ENCODE measurements around the gene SH3GLB1.
"Not testable (repeated sequence)": the region's sequence is repeated elsewhere in the genome, so short reads cannot be mapped to it uniquely, and the experiment has no call there.

SH3GLB1 gene
- long read RNA-seq, donor 1, full-length matches to known transcripts, result 21 of 21 reads
- long read RNA-seq, donor 1, partial matches to known transcripts, result 0 of 21 reads
- long read RNA-seq, donor 1, other reads (novel, unspliced or antisense), result 0 of 21 reads
- long read RNA-seq, donor 2, full-length matches to known transcripts, result 12 of 12 reads
- long read RNA-seq, donor 2, partial matches to known transcripts, result 0 of 12 reads
- long read RNA-seq, donor 2, other reads (novel, unspliced or antisense), result 0 of 12 reads
- long read RNA-seq, donor 3, full-length matches to known transcripts, result 10 of 10 reads
- long read RNA-seq, donor 3, partial matches to known transcripts, result 0 of 10 reads
- long read RNA-seq, donor 3, other reads (novel, unspliced or antisense), result 0 of 10 reads
- long read RNA-seq, donor 4, full-length matches to known transcripts, result 13 of 22 reads
- long read RNA-seq, donor 4, partial matches to known transcripts, result 9 of 22 reads
- long read RNA-seq, donor 4, other reads (novel, unspliced or antisense), result 0 of 22 reads
- long read RNA-seq, donor 5, full-length matches to known transcripts, result 17 of 31 reads
- long read RNA-seq, donor 5, partial matches to known transcripts, result 14 of 31 reads
- long read RNA-seq, donor 5, other reads (novel, unspliced or antisense), result 0 of 31 reads
- long read RNA-seq, donor 6, full-length matches to known transcripts, result 12 of 12 reads
- long read RNA-seq, donor 6, partial matches to known transcripts, result 0 of 12 reads
- long read RNA-seq, donor 6, other reads (novel, unspliced or antisense), result 0 of 12 reads
- long read RNA-seq, donor 7, full-length matches to known transcripts, result 23 of 37 reads
- long read RNA-seq, donor 7, partial matches to known transcripts, result 14 of 37 reads
- long read RNA-seq, donor 7, other reads (novel, unspliced or antisense), result 0 of 37 reads
- long read RNA-seq, donor 8, full-length matches to known transcripts, result 14 of 14 reads
- long read RNA-seq, donor 8, partial matches to known transcripts, result 0 of 14 reads
- long read RNA-seq, donor 8, other reads (novel, unspliced or antisense), result 0 of 14 reads

DNA sequence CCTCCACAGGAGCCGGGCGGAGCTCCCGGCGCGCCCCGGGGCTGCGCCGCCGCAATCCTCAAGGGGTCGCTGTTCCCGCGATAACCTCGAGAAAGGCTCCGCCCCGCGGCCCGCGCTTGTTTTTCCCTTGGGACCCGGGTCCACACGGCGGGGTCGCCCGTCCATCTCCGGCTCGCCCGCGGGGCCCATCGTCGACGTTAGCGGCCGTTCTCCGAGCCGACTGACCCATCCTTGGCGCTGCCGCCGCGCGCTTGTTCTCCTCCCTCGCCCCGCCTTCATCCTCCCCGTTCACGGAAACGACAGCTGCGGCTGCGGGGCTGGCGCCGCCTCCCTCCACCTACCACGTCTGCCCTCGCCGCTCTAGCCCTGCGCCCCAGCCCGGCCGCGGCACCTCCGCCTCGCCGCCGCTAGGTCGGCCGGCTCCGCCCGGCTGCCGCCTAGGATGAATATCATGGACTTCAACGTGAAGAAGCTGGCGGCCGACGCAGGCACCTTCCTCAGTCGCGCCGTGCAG is at the start of gene SH3GLB1:
Gene SH3GLB1 (plus strand): TSS at position 119 of the 514 bp plus-strand sequence. CDS start 324 bp downstream, at position 443.
- peak; percentile 99 for DNase-seq

DNA sequence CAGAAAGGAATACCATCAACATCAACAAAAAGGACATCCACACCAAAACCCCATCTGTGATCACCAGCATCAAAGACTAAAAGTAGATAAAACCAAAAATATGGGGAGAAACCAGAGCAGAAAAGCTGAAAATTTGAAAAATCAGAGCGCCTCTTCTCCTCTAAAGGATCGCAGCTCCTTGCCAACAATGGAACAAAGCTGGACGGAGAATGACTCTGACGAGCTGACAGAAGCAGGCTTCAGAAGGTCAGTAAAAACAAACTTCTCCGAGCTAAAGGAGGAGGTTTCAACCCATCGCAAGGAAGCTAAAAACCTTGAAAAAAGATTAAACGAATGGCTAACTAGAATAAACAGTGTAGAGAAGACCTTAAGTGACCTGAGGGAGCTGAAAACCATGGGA is 46.0 kb upstream of the SH3GLB1 start:
- not testable (repeated sequence) for DNase-seq

DNA sequence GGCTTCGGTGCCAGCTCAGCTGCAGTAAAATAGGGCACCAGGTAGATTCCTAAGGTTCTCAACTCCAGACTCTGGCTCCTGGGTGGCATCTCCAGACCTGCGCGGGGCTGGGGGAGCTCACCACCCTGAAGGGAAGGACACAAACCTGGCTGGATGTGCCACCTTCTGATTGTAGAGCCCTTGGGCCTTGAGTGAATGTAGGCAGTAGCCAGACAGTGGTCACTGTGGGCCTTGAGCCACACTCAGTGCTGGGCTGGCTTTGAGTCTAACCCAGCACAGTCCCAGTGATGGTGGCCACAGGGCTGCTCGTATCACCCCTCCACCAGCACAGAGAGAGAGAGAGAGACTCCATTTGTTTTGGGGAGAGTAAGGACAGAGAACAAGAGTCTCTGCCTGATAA is 38.0 kb upstream of the SH3GLB1 start:
- DNase-seq, result no peak

DNA sequence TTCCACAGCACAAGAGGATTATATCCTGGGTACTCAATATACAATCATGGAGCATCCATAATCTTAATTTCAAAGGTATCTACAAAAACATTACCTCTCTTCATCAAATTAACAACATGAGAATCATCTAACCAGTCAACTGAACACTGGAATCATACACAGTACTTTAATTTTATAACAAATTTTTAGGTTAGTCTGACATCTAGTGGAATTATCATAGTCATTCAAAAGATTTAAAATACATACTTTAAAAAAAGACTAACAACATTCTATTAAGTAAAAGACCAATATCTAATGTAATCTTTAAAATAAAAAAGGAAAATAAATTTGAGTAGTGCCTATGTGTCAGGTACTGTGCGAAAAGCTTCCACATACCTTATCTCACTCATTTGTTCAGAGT is 16.8 kb upstream of the SH3GLB1 start:
- DNase-seq, result no peak

DNA sequence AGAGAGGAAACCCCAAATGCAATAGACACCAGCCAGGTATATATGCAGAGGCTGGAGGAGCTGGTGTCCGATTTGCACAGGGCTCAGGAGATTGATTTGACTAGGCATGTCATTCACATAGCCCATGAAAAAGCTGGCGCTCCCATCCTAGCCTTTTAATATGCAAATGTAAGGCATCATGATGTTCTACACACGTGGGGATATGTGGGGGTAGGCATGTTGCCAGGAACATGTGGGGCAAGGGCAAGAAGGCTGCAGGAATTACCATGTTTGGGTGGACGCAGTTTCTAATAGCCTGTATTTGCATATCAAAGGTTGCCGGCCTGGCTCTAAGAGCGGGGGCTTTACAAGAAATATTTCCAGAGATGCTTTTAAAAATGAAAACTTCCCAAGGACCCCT is 11.7 kb upstream of the SH3GLB1 start:
- no peak for DNase-seq

DNA sequence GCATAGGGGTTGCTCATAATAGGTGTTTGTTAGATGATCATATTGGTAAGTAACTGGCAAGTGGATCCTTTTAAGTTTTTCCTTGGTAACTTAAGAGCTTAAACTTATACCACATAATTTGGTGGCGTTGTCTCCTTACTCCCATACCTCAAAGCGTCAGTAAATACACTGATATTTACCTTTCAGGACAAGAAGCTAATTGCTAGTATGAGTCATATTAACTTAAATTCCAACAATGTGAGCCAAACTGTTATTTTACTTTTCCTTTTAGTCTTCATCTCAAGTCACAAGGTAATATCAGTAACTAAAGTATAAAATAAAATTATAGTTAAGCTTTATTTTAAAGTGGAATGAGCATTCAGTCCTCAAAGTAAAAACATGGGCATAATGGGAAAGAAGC is 9.0 kb upstream of the SH3GLB1 start:
- DNase-seq, result no peak

DNA sequence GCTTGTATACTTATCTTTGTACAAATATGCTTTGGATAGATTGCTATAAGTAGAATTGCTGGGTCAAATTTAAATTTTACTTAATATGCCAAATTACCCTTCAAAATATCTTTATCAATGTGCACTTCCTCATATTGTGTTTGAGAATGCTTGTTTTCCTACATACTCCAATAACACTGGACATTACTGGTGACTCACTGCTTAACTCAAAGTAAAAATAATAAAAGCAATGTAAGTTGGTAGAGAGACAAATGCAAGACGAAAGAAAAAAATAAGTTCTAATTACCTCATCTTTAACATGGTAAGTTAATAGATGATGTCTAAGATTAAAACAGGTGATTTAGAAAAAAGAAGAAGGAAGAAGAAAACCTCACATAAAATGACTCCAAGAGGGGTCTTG is 7.9 kb upstream of the SH3GLB1 start:
- DNase-seq, result no peak

DNA sequence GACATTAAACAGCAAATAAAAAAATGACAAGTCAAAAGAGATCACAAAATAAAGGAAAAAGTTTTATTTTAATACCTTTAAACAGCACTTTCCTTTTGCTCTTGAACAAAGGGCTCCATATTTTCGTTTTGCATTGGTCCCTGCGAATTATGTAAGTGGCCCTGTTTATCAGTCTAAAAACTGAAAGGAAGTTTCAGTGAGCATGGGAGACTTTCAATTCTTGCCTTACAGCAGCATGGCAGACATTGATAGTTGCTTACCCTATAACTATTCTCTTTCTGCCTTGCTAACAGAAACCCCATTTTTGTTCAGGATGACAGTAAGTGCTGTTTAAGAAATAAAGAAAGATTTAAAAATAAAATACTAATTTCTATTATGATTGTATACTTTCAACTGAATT is 5.2 kb upstream of the SH3GLB1 start:
- DNase-seq, result no peak

DNA sequence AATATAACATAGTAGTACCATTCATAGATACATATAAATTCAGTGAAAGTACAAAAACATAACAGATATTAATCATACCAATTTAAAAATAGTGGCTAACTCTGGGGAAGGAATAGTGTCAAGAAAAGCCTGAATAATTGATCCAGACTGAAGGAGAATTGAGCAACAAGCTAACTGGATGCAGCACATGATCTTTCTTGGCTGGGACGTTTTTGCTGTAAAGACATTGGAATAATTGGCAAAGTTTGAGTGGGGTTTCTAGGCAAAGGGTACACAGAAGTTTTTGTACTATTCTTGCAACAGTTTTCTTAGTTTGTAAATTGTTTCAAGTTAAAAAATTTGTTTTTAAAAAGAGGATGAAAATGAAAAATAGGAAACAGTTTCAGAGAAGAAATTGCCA is 2.6 kb upstream of the SH3GLB1 start:
- no peak for DNase-seq

DNA sequence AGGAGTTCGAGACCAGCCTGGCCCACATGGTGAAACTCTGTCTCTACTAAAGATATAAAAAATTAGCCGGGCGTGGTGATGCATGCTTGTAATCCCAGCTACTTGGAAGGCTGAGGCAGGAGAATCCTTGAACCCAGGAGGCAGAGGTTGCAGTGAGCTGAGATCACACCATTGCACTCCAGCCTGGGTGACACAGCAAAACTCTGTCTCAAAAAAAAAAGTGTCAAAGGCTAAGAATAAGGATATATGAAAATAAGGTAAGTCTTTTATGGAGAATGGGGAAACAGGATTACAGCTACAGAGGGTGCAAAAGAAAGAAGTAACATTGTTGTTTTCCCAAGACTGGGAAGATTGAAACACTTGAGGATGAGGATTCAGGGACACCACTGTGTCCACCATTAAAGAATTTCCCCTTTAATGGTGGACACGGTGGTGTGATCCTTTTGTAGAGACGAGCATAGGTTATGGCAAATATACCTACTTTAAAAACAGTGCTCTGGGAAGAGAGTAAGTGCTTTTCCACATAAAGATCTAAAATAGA is 1.4 kb upstream of the SH3GLB1 start:
- DNase-seq, result not testable (repeated sequence)

DNA sequence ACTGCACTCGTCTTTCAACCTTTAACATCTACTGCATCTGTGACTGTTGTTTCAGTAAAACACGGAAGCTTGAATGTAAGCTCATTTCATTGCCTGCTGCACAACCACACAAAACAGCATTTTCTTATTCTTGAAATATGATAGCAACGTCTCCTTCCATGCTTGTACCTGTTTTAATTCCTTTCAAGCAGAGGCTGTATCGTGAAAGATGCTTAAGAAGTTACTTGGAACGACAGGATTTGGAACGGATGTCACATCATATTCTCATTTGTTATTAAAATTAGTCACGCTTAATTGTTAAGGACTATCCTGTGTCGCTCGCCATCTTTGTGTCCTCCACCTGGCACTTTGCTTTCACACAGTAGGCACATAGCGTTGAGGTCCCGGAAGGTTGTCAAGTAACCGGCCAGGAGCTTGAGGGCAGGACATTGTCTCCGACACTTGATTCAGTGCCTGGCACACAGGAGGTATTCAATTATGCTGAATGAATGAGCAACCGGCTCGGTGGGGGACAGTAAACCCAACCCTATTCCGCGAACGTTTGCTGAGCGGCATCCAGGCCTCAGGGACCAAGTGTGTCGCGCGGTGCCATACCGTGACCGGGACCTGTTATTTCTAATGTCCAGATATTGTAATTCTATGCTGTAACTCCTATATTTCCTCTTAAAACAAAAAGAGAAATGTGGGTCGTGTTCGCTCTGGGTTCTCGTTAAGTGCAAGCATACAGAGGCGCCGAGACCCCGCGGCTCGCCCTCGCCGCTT is 499 bp upstream of the SH3GLB1 start:
- DNase-seq, result no peak

DNA sequence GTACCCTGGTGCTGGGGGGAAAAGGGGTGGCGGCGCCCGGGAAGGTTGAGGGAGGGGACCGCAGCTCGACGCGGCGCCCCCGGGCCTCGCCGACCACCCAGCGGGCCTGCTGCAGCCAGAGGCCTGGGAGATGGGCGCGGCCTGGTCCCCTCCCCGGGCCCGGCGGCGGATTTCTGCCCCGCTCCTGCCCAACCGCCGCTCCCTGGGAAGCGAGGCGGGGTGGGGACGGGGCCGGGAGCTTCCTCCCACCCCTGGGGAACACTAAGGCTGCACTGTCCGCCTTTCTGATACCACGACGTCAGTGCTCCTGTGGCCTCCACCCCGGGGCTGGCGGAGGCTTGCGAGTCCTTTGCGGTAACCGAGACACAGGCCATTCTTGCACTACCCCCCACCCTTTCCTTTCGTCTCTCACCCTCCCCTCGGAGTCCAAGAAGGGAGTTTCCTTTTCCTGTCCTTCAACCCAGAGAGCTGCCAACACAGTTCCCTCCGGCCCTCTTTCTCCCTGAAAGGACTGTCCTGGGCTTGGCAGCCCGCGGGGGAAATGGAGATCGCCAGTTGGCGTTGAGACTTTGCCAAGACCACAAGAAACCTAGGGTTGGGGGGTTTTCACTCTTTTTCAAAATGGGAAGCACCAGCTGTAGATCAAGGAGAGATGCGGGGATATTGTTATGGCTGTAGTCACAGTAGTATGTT is 742 bp downstream of the SH3GLB1 start:
- DNase-seq, result peak; percentile 97

DNA sequence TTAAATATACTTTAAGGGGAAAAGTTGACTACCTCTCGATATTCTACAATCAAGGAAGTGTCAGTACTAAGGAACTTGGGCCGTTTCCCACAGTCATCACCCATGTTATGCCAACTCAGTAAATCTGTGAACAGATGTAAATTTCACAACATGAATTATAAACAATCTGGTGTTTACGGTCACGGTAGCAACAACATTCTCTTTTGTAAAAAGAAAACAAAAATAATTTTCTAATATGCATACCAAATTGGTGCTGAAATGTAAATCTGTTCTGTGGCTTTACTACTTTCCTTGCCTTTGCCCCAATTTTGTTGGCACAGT is 1.2 kb downstream of the SH3GLB1 start:
- DNase-seq, result peak; percentile 4

DNA sequence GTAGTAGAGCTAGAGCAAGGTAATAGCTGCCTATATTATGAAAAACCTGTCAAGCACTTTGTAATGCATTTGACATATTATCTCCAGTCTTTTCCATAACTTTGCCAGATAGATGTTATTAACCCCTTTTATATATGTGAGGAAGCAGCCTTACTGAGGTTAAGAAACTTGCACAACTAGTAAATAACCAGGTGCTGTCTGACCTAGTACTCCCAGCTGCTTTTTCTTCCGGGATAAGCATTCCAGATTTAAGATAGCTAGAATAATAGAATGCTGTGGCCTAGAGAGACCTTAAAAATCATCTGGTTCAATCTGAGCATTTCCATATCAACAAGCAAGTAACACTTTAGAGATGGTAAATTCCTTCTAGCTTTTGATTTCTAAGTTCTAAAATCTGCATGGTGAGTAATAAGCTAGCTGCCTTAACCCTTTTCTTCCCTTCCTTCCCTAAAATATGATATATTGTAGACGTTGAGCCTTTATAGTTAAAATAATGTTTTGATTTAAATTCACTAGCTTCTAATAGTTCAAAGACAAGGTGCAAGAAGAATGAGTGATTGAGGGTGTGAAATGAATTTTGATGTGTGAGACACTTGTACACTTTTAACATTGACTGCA is 1.8 kb downstream of the SH3GLB1 start:
- no peak for DNase-seq

DNA sequence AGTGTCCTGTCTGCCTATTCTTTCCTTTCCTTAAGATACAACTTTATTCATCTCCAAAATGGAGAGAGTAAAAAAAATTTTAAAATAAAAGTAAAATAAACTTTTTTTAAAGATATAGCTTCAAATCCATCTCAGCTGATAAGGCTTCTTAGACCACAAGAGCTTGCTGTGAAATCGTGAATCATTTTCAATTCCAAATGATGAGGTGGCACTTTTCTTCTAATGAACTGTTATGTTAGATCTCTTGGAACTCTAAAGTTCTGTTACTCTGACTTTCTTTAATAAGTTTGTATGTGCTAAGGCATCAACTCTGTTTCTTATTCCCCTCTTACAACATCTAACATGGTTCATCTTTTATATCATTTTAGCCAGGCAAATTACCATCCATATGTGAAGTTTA is 4.5 kb downstream of the SH3GLB1 start:
- no peak for DNase-seq

DNA sequence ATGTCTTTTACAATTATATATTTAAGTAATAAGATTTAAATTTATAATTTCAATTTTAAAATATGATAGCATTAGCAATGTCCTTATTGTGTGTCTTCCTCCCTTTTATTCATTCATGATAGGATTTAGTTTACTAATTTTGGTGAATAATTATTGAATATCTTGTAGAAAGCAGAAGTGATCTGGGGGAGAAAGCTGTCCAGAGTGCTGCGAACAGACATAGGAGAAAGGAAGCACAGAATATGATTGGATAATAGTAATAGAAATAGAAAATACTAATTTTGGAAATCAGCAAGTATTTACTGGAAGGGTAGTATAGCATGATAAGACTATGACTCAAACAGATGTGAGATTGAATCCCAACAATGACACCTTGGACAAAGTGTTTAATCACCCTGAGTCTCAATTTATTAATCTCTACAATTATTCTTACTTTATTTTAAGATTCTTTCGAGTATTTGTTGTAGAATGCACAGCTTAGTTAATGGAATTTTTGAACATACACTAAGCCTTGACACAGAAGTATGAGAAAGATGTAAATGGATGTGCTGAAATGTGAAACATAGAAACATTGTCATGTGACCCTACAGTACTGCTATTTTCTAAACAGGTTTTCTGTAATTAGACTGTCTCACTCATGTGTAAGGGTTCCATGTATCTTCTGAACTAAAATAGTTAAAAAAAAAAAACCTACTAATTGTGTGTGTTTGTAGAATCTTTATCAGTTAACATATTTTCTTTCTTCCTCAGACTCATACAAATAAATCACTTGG is 7.9 kb downstream of the SH3GLB1 start:
- no peak for DNase-seq

DNA sequence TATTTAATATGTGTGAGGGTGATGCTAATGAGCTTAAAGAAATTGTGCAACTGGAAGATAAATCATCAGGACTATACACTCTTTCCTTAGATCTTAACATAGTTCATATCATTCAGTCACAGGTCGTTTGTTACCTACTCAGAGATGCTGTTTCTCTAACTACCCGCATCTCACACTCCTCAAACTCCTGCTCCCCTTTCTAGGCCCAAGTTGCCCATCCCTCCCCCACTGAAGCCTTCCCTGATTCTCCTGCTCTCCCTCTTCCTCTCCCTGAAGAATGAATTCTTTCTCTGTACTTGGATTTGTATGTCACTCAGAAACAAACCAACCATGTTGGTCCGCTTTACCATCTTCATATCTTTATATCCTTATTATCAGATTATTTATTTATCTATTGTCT is 9.1 kb downstream of the SH3GLB1 start:
- DNase-seq, result no peak

DNA sequence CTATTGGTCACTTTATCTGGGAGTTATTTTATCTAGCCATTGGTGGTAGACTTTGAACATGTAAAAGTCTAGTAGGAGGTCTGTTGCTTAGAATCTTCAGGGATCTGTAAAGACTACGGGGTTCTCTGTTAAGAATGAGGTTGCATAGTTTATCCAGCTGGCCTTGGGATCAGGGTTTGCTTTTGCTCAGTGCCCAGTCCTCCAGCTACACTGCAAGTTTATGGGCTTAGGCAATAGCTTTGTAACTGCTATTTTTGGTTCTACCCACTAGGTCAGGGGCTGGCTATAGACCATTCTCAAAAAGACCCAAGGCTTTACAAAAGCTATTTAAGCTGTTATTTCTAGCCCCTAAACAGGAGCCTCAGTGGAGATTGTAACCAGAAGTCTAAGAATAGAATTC is 9.8 kb downstream of the SH3GLB1 start:
- DNase-seq, result no peak

DNA sequence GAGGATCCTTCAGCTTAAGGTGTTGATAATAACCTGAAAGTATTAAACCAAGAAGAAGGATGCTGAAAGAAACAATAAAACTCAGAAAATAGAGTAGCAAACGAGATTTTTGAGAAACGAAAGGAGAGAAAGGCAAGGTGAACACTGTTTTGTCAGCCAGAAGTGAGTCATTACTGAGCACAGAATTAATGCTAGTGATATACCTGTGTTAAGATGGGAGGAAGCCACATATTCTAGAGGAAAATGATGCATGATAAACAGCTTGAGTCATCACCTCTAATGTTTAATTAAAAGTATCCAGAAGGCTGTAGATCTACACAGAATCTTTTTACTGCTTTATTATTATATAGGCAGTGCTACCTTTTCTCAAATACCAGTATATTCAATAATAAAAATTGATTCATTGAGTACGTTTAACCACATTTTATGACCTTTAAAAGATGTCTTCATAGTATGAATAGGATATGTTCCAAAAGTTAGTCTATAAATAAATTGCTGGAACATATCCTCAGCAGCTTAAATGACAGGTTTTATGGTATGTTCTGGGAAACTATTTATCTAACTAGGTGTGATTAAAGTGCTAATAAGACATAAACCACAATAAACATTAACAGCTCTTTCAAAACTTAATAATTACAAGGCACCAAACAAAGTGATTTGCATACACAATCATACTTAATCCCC is 10.3 kb downstream of the SH3GLB1 start:
- DNase-seq, result no peak

DNA sequence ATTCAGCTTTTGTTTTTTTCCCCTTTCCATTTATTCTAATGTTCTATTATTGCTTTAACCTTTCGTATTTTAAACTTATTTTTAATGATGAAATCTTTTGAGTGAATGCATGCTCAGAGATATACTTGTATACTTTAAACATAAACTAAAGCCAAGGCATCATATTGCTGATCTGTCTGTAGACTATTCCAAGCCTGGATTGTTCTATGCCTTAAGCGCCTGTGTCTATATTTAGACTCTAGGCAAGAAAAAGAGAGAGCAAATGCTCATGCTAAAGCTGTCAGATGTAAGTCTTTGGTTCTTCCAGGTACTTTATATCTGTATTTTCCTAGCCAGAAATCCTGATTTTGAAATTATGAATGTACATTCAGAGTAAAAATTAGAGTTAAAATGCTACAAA is 14.4 kb downstream of the SH3GLB1 start:
- no peak for DNase-seq

All from right kidney (tissue), 9 donors.